ENCODE results near the gene MTARC2. TPM values are rescaled to one million over a fixed set of nuclear protein-coding genes. Genes with fewer than 3 reads are reported as not detected.

Gene MTARC2
- polyA plus RNA-seq (2012; ENCODE audit: missing spikeins) = 25.9 TPM

- TF ChIP-seq TAF1 (IDR thresholded peaks at IDR 0.05; ENCODE audit: borderline replicate concordance, low read depth, low read length) (0 out of 2 replicates have a peak, but pooled peaks have one; percentile 25), POLR2A (IDR thresholded peaks at IDR 0.05; ENCODE audit: low read depth, low read length) (peak; percentile 76; the same call in 1 of the 2 replicates), POLR2AphosphoS5 (IDR thresholded peaks at IDR 0.05; ENCODE audit: low read depth, low read length) (peak; percentile 80)
- DNase-seq (ENCODE audit: insufficient read length) (peak; percentile 46), FAIRE-seq (peak; percentile 79)
These were observed at the start of gene MTARC2 for GRCh38 chr1:220748089-220748934. MTARC2 (plus strand) TSS chr1:220748322; CDS start chr1:220748532, 210 bp downstream.

GRCh38 chr1:220698607-220699016 lies 49.5 kb upstream of the MTARC2 start:
- FAIRE-seq (no peak), DNase-seq (ENCODE audit: insufficient read length) (no peak)
- no peak for TF ChIP-seq TAF1 (IDR thresholded peaks at IDR 0.05; ENCODE audit: borderline replicate concordance, low read depth, low read length)
- TF ChIP-seq POLR2AphosphoS5 (IDR thresholded peaks at IDR 0.05; ENCODE audit: low read depth, low read length) = no peak
- TF ChIP-seq POLR2A (IDR thresholded peaks at IDR 0.05; ENCODE audit: low read depth, low read length) = no peak

GRCh38 chr1:220699044-220699443 lies 49.1 kb upstream of the MTARC2 start:
- TF ChIP-seq POLR2AphosphoS5 (IDR thresholded peaks at IDR 0.05; ENCODE audit: low read depth, low read length) (no peak), POLR2A (IDR thresholded peaks at IDR 0.05; ENCODE audit: low read depth, low read length) (no peak), TAF1 (IDR thresholded peaks at IDR 0.05; ENCODE audit: borderline replicate concordance, low read depth, low read length) (no peak)
- DNase-seq (ENCODE audit: insufficient read length) (no peak), FAIRE-seq (no peak)

GRCh38 chr1:220700556-220701179 lies 47.5 kb upstream of the MTARC2 start:
- no peak for TF ChIP-seq POLR2AphosphoS5 (IDR thresholded peaks at IDR 0.05; ENCODE audit: low read depth, low read length)
- no peak for TF ChIP-seq TAF1 (IDR thresholded peaks at IDR 0.05; ENCODE audit: borderline replicate concordance, low read depth, low read length)
- no peak for TF ChIP-seq POLR2A (IDR thresholded peaks at IDR 0.05; ENCODE audit: low read depth, low read length)
- DNase-seq (ENCODE audit: insufficient read length) (no peak), FAIRE-seq (no peak)

GRCh38 chr1:220701974-220702373 lies 46.1 kb upstream of the MTARC2 start:
- no peak for DNase-seq (ENCODE audit: insufficient read length)
- FAIRE-seq = no peak
- TF ChIP-seq POLR2AphosphoS5 (IDR thresholded peaks at IDR 0.05; ENCODE audit: low read depth, low read length) (no peak), TAF1 (IDR thresholded peaks at IDR 0.05; ENCODE audit: borderline replicate concordance, low read depth, low read length) (no peak), POLR2A (IDR thresholded peaks at IDR 0.05; ENCODE audit: low read depth, low read length) (no peak)

GRCh38 chr1:220702733-220703270 lies 45.3 kb upstream of the MTARC2 start:
- DNase-seq (ENCODE audit: insufficient read length) (no peak), FAIRE-seq (no peak)
- TF ChIP-seq POLR2AphosphoS5 (IDR thresholded peaks at IDR 0.05; ENCODE audit: low read depth, low read length) = no peak
- no peak for TF ChIP-seq TAF1 (IDR thresholded peaks at IDR 0.05; ENCODE audit: borderline replicate concordance, low read depth, low read length)
- no peak for TF ChIP-seq POLR2A (IDR thresholded peaks at IDR 0.05; ENCODE audit: low read depth, low read length)

GRCh38 chr1:220703305-220703704 lies 44.8 kb upstream of the MTARC2 start:
- FAIRE-seq (peak; percentile 36), DNase-seq (ENCODE audit: insufficient read length) (no peak)
- TF ChIP-seq POLR2A (IDR thresholded peaks at IDR 0.05; ENCODE audit: low read depth, low read length) = no peak
- no peak for TF ChIP-seq TAF1 (IDR thresholded peaks at IDR 0.05; ENCODE audit: borderline replicate concordance, low read depth, low read length)
- TF ChIP-seq POLR2AphosphoS5 (IDR thresholded peaks at IDR 0.05; ENCODE audit: low read depth, low read length) = no peak

- DNase-seq (ENCODE audit: insufficient read length) = no peak
- TF ChIP-seq TAF1 (IDR thresholded peaks at IDR 0.05; ENCODE audit: borderline replicate concordance, low read depth, low read length) = no peak
- TF ChIP-seq POLR2AphosphoS5 (IDR thresholded peaks at IDR 0.05; ENCODE audit: low read depth, low read length) = no peak
- no peak for TF ChIP-seq POLR2A (IDR thresholded peaks at IDR 0.05; ENCODE audit: low read depth, low read length)
- no peak for FAIRE-seq
These were observed 42.3 kb upstream of the MTARC2 start for GRCh38 chr1:220705782-220706181.

GRCh38 chr1:220706480-220706879 lies 41.6 kb upstream of the MTARC2 start:
- TF ChIP-seq POLR2AphosphoS5 (IDR thresholded peaks at IDR 0.05; ENCODE audit: low read depth, low read length) = no peak
- DNase-seq (ENCODE audit: insufficient read length) (no peak), FAIRE-seq (no peak)

- FAIRE-seq (no peak), DNase-seq (ENCODE audit: insufficient read length) (no peak)
- TF ChIP-seq TAF1 (IDR thresholded peaks at IDR 0.05; ENCODE audit: borderline replicate concordance, low read depth, low read length) = no peak
- no peak for TF ChIP-seq POLR2AphosphoS5 (IDR thresholded peaks at IDR 0.05; ENCODE audit: low read depth, low read length)
- no peak for TF ChIP-seq POLR2A (IDR thresholded peaks at IDR 0.05; ENCODE audit: low read depth, low read length)
These were observed 41.0 kb upstream of the MTARC2 start for GRCh38 chr1:220707160-220707559.

GRCh38 chr1:220708244-220708643 lies 39.9 kb upstream of the MTARC2 start:
- DNase-seq (ENCODE audit: insufficient read length) (no peak), FAIRE-seq (no peak)
- TF ChIP-seq POLR2A (IDR thresholded peaks at IDR 0.05; ENCODE audit: low read depth, low read length) = no peak
- TF ChIP-seq TAF1 (IDR thresholded peaks at IDR 0.05; ENCODE audit: borderline replicate concordance, low read depth, low read length) = no peak
- no peak for TF ChIP-seq POLR2AphosphoS5 (IDR thresholded peaks at IDR 0.05; ENCODE audit: low read depth, low read length)
